Measurements from ENCODE around the gene EDAR. TPM values are rescaled to one million over a fixed set of nuclear protein-coding genes. Genes with fewer than 3 reads are reported as not detected.

The EDAR gene
- total and polyA plus RNA-seq, 2 of the 8 experiments (the other 6 are each of a cell fraction or from before 2014, with no cell fraction given): not detected

- H3K18ac ChIP-seq (ENCODE audit: extremely low read depth, low read length): no peak overlapping the region
- ChIA-PET CTCF (ENCODE audit: partially characterized antibody) (interaction anchor here (0.8 kb wide), 1 partner anchor 42 kb away, joined by 3 read pairs; no protein-coding TSS in a partner anchor), POLR2A (ENCODE audit: partially characterized antibody) (no interaction called here)
- H2BK120ac ChIP-seq (replicated peaks; ENCODE audit: low read depth, low read length): no peak overlapping the region
- H2BK15ac ChIP-seq (ENCODE audit: low read length): no peak overlapping the region
- 0 out of 2 replicates have a peak overlapping the region, but pooled peaks have one; percentile 17 for H2BK12ac ChIP-seq (ENCODE audit: low read depth, low read length)
- H4K5ac ChIP-seq (ENCODE audit: insufficient read length, low read depth, low read length): no peak overlapping the region
- H3K27me3 ChIP-seq (replicated peaks in 1 of 4; ENCODE audit: control insufficient read depth in 3 of 4, extremely low read depth in 1 of 4, insufficient read depth in 3 of 4, low read length in 3 of 4): no peaks in the 10 kb centered on the region
- H3K4me3 ChIP-seq (ENCODE audit: extremely low read depth in 1 of 4, insufficient read depth in 2 of 4, low read depth in 3 of 4, low read length in 4 of 4): no peak overlapping the region
- no peak overlapping the region for H3K56ac ChIP-seq (replicated peaks; ENCODE audit: insufficient read length, low read depth, low read length)
- H3K14ac ChIP-seq (ENCODE audit: insufficient read length): no peak overlapping the region
- H3K4ac ChIP-seq (replicated peaks; ENCODE audit: insufficient read length, low read depth, low read length): peak overlapping the region; percentile 72
- no peak for FAIRE-seq
- no peak overlapping the region for H3K27ac ChIP-seq (ENCODE audit: low read depth, low read length)
- no peaks in the 10 kb centered on the region for H3K23me2 ChIP-seq (ENCODE audit: low read depth, low read length)
- H4K8ac ChIP-seq (ENCODE audit: extremely low read depth, insufficient read depth, low read length): no peak overlapping the region
- no peak for DNase-seq (ENCODE audit: low read depth in 1 of 2, low spot score in 2 of 2)
- H2AFZ ChIP-seq (ENCODE audit: low read length): no peak overlapping the region
- H2BK5ac ChIP-seq (ENCODE audit: low read depth, low read length): no peak overlapping the region; the same call in 1 of the 2 replicates
- no peaks in the 10 kb centered on the region for H3K79me2 ChIP-seq (ENCODE audit: control insufficient read depth in 1 of 2, insufficient read depth in 2 of 2, low read length in 2 of 2)
- 95% methylated on average over 19 of the region's 19 CpGs; no CpG with 5 or more reads in 1 of the 2 experiments for WGBS, 2 experiments (ENCODE audit: extremely low coverage in 1 of 2, insufficient coverage in 1 of 2, insufficient read length in 1 of 2, insufficient replicate concordance in 2 of 2, low coverage in 1 of 2, low lambda C conversion rate in 2 of 2, missing lambda C conversion rate in 1 of 2)
- H4K20me1 ChIP-seq (replicated peaks in 1 of 2; ENCODE audit: control insufficient read depth in 1 of 2, insufficient read depth in 2 of 2, low read length in 2 of 2): no peaks in the 10 kb centered on the region
- H3K4me2 ChIP-seq (ENCODE audit: insufficient read depth in 1 of 2, low read depth in 2 of 2, low read length in 2 of 2): no peak overlapping the region
- no peaks in the 10 kb centered on the region for H3K36me3 ChIP-seq (ENCODE audit: control insufficient read depth in 2 of 4, insufficient read depth in 4 of 4, low read length in 3 of 4)
- H3K79me1 ChIP-seq (ENCODE audit: low read depth, low read length): no peaks in the 10 kb centered on the region
- H3K9me3 ChIP-seq (ENCODE audit: insufficient read depth in 2 of 2, low read depth in 1 of 2, low read length in 1 of 2): no peaks in the 10 kb centered on the region
- H4K91ac ChIP-seq (replicated peaks; ENCODE audit: insufficient read length, low read length): no peak overlapping the region
- H3K9ac ChIP-seq (replicated peaks in 1 of 4; ENCODE audit: extremely low read depth in 1 of 4, low read depth in 3 of 4, low read length in 3 of 4): no peak overlapping the region
- no peak overlapping the region for H3K23ac ChIP-seq (ENCODE audit: insufficient read length)
- no peak overlapping the region for H2AK5ac ChIP-seq (ENCODE audit: low read depth, low read length)
- H2BK20ac ChIP-seq (ENCODE audit: low read length): no peak overlapping the region
- no peaks in the 10 kb centered on the region for H3K4me1 ChIP-seq (replicated peaks in 1 of 4; ENCODE audit: control insufficient read depth in 3 of 4, insufficient read depth in 4 of 4, low read length in 3 of 4)
- no peak for TF ChIP-seq NANOG (IDR thresholded peaks at IDR 0.05; ENCODE audit: insufficient read depth, low read depth, low read length, poor library complexity, severe bottlenecking)
- no peak for TF ChIP-seq PHF8 (conservative IDR thresholded peaks at IDR 0.05; ENCODE audit: low read depth, low read length)
- TF ChIP-seq SIN3A (conservative IDR thresholded peaks at IDR 0.05 in 1 of 2, IDR thresholded peaks at IDR 0.05 in 1 of 2; ENCODE audit: low read depth in 1 of 2, low read length in 2 of 2): no peak
- TF ChIP-seq HDAC2 (IDR thresholded peaks at IDR 0.05; ENCODE audit: borderline replicate concordance in 1 of 2, low read depth in 2 of 2, low read length in 2 of 2): no peak
- TF ChIP-seq CTBP2 (IDR thresholded peaks at IDR 0.05; ENCODE audit: borderline replicate concordance, insufficient read depth, insufficient read length, low read length): no peak
- no peak for TF ChIP-seq RAD21 (IDR thresholded peaks at IDR 0.05 in 1 of 2, conservative IDR thresholded peaks at IDR 0.05 in 1 of 2; ENCODE audit: low read depth in 2 of 2, low read length in 2 of 2)
- no peak for TF ChIP-seq MAX (IDR thresholded peaks at IDR 0.05)
- TF ChIP-seq TCF12 (IDR thresholded peaks at IDR 0.05; ENCODE audit: low read depth, low read length): no peak
Observed at GRCh38 chr2:108919571-108920373, 69.2 kb downstream of the EDAR start.

Measured in H1 (cell line).